ENCODE measurements around the gene UBXN7. TPM values are rescaled to one million over a fixed set of nuclear protein-coding genes. Genes with fewer than 3 reads are reported as not detected.

UBXN7 gene
- total and polyA plus RNA-seq, 7 donors, result 1.3 to 23.7 (median 12.2) TPM

DNA sequence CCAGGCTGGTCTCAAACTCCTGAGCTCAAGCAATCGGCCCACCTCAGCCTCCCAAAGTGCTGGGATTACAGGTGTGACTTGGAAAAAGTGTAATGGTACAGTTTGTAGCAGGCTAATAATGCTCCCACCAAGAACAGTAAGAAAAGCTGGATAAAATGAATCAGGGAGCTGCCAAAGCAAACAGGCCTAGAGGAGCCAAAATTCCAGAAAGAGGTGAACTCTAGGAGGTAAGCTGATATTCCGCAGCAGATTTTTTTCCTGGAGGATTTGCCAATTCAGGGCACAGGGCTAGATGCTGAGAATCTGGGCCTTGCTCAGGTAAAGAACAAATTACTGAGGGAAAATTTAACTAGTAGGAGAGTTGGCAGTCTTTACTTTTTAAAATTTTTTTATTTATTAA is 133.7 kb downstream of the UBXN7 start:
- ATAC-seq (no peak), DNase-seq (no peak)
- H3K4me3 ChIP-seq, result no peak overlapping the region
- TF ChIP-seq, protein P1, sequence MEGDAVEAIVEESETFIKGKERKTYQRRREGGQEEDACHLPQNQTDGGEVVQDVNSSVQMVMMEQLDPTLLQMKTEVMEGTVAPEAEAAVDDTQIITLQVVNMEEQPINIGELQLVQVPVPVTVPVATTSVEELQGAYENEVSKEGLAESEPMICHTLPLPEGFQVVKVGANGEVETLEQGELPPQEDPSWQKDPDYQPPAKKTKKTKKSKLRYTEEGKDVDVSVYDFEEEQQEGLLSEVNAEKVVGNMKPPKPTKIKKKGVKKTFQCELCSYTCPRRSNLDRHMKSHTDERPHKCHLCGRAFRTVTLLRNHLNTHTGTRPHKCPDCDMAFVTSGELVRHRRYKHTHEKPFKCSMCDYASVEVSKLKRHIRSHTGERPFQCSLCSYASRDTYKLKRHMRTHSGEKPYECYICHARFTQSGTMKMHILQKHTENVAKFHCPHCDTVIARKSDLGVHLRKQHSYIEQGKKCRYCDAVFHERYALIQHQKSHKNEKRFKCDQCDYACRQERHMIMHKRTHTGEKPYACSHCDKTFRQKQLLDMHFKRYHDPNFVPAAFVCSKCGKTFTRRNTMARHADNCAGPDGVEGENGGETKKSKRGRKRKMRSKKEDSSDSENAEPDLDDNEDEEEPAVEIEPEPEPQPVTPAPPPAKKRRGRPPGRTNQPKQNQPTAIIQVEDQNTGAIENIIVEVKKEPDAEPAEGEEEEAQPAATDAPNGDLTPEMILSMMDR (IDR thresholded peaks at IDR 0.05), result no peak
- H3K27me3 ChIP-seq (ENCODE audit: insufficient read depth in 3 of 3, low read length in 2 of 3), result no peaks in the 10 kb centered on the region
- no peaks in the 10 kb centered on the region for H3K4me1 ChIP-seq
- 52 to 92% (median 86%) methylated on average over 2 of the region's 2 CpGs for WGBS, 3 donors
- no peaks in the 10 kb centered on the region for H3K36me3 ChIP-seq (ENCODE audit: insufficient read depth in 1 of 2, low read depth in 1 of 2)
- H3K9me3 ChIP-seq, result no peaks in the 10 kb centered on the region
- no peak overlapping the region for H3K27ac ChIP-seq
- intact Hi-C loops (cut with DNase I), result no loop called here

Other genes starting within 250 kb of the UBXN7 start
- 1 to 10 TPM in 1 of 4 donors, under 1 TPM in 2, not detected in 1; 0.38 to 1.1 (median 0.43) TPM for gene ZDHHC19, start 221.0 kb downstream of the UBXN7 start, total RNA-seq
- gene ZDHHC19, start 221.0 kb downstream of the UBXN7 start, polyA plus RNA-seq, result under 1 TPM in 2 of 3 donors, not detected in 1; 0.25 to 0.34 TPM
- under 1 TPM in 1 of 4 donors, not detected in 3; 0.39 TPM for gene SLC51A, start 215.9 kb downstream of the UBXN7 start, total RNA-seq
- under 1 TPM; 0.31 to 0.44 (median 0.40) TPM for gene SLC51A, start 215.9 kb downstream of the UBXN7 start, polyA plus RNA-seq
- 10 to 100 TPM; 58.8 to 98.4 (median 70.0) TPM for gene PCYT1A, start 144.7 kb downstream of the UBXN7 start, total RNA-seq
- 10 to 100 TPM; 28.4 to 88.2 (median 35.6) TPM for gene PCYT1A, start 144.7 kb downstream of the UBXN7 start, polyA plus RNA-seq
- gene DYNLT2B, start 114.2 kb downstream of the UBXN7 start, total RNA-seq, result 1 to 10 TPM in 2 of 4 donors, under 1 TPM in 1, not detected in 1; 0.44 to 3.2 (median 2.3) TPM
- gene DYNLT2B, start 114.2 kb downstream of the UBXN7 start, polyA plus RNA-seq, result 1 to 10 TPM; 1.9 to 6.1 (median 3.1) TPM
- 1 to 10 TPM in 1 of 4 donors, under 1 TPM in 1, not detected in 2; 0.93 to 1.9 TPM for gene TM4SF19, start 94.0 kb downstream of the UBXN7 start, total RNA-seq
- gene TM4SF19, start 94.0 kb downstream of the UBXN7 start, polyA plus RNA-seq, result 1 to 10 TPM in 1 of 3 donors, under 1 TPM in 1, not detected in 1; 1.00 to 2.3 TPM
- gene RNF168, start 71.3 kb upstream of the UBXN7 start, total RNA-seq, result 10 to 100 TPM in 3 of 4 donors, 1 to 10 TPM in 1; 9.9 to 22.1 (median 15.8) TPM
- 10 to 100 TPM in 1 of 3 donors, 1 to 10 TPM in 2; 3.6 to 11.6 (median 9.9) TPM for gene RNF168, start 71.3 kb upstream of the UBXN7 start, polyA plus RNA-seq
- 10 to 100 TPM in 2 of 4 donors, 1 to 10 TPM in 2; 1.2 to 16.9 (median 8.8) TPM for gene SMCO1, start 82.9 kb upstream of the UBXN7 start, total RNA-seq
- 10 to 100 TPM in 1 of 3 donors, 1 to 10 TPM in 2; 4.1 to 11.4 (median 5.2) TPM for gene SMCO1, start 82.9 kb upstream of the UBXN7 start, polyA plus RNA-seq
- gene WDR53, start 136.1 kb upstream of the UBXN7 start, total RNA-seq, result 10 to 100 TPM in 2 of 4 donors, 1 to 10 TPM in 2; 4.4 to 15.9 (median 10.4) TPM
- 10 to 100 TPM in 2 of 3 donors, 1 to 10 TPM in 1; 8.5 to 18.9 (median 10.5) TPM for gene WDR53, start 136.1 kb upstream of the UBXN7 start, polyA plus RNA-seq
- 10 to 100 TPM; 11.0 to 21.1 (median 14.6) TPM for gene FBXO45, start 136.2 kb upstream of the UBXN7 start, total RNA-seq
- 10 to 100 TPM in 2 of 3 donors, 1 to 10 TPM in 1; 9.2 to 37.0 (median 20.4) TPM for gene FBXO45, start 136.2 kb upstream of the UBXN7 start, polyA plus RNA-seq
- gene NRROS, start 207.3 kb upstream of the UBXN7 start, total RNA-seq, result 1 to 10 TPM; 1.9 to 3.0 (median 2.6) TPM
- 1 to 10 TPM in 1 of 3 donors, under 1 TPM in 2; 0.83 to 1.7 (median 0.83) TPM for gene NRROS, start 207.3 kb upstream of the UBXN7 start, polyA plus RNA-seq